ENCODE data around the gene MAN2C1.

GRCh38 chr15:75410196-75410595 lies 41.8 kb upstream of the MAN2C1 start:
- TF ChIP-seq CTCF (IDR thresholded peaks at IDR 0.05): no peak
- TF ChIP-seq POLR2A (IDR thresholded peaks at IDR 0.05): no peak
- no peak for TF ChIP-seq EP300 (IDR thresholded peaks at IDR 0.05)
- TF ChIP-seq POLR2AphosphoS5 (IDR thresholded peaks at IDR 0.05): no peak
